ENCODE results near the gene MAN2B2. TPM values are rescaled to one million over a fixed set of nuclear protein-coding genes. Genes with fewer than 3 reads are reported as not detected.

MAN2B2 gene
- total RNA-seq, 1 experiment from 2014 or later, result 8.5 TPM

- Histone ChIP-seq H3K4me3 (ENCODE audit: low read length) (no peak overlapping the region), H3K79me2 (ENCODE audit: low read length) (no peaks in the 10 kb centered on the region), H3K9me3 (ENCODE audit: low read length) (no peaks in the 10 kb centered on the region), H3K4me2 (ENCODE audit: low read length) (no peak overlapping the region), H3K4me1 (ENCODE audit: insufficient read depth, low read length) (no peaks in the 10 kb centered on the region), H3K36me3 (ENCODE audit: low read depth, low read length) (no peaks in the 10 kb centered on the region), H3K27me3 (ENCODE audit: low read length) (no peaks in the 10 kb centered on the region), H3K9me2 (replicated peaks; ENCODE audit: low read length) (no peaks in the 10 kb centered on the region), H2AFZ (ENCODE audit: low read length) (no peak overlapping the region), H4K20me1 (ENCODE audit: low read length) (no peaks in the 10 kb centered on the region), H3K9ac (ENCODE audit: low read length) (no peak overlapping the region), H3K27ac (ENCODE audit: low read length) (no peak overlapping the region), H3F3A (ENCODE audit: low read length, unreplicated experiment) (no peaks in the 10 kb centered on the region)
- intact Hi-C loops (cut with micrococcal nuclease), result no loop called here
- DNase-seq (no peak), ATAC-seq (no peak)
- CTCF ChIA-PET, result no interaction called here
- TF ChIP-seq CTCF (conservative IDR thresholded peaks at IDR 0.05; ENCODE audit: low read depth, low read length) (no peak), EZH2 (IDR thresholded peaks at IDR 0.05; ENCODE audit: low read length, unreplicated experiment) (no peak), EZH2phosphoT487 (IDR thresholded peaks at IDR 0.05; ENCODE audit: borderline replicate concordance, low read length) (no peak)
- POLR2A ChIA-PET (ENCODE audit: unreplicated experiment), result no interaction called here
- no TSS peak for BruUV-seq (replicated peaks)
Measured at GRCh38 chr4:6598641-6599040, 23.7 kb downstream of the MAN2B2 start.

GRCh38 chr4:6601661-6602250 is 26.8 kb downstream of the MAN2B2 start:
- ATAC-seq, result no peak
- Histone ChIP-seq H4K20me1 (ENCODE audit: low read length) (no peaks in the 10 kb centered on the region), H3K9ac (ENCODE audit: low read length) (no peak overlapping the region), H3K36me3 (ENCODE audit: low read depth, low read length) (no peaks in the 10 kb centered on the region; the same call in 1 of the 2 replicates), H3K4me2 (ENCODE audit: low read length) (no peak overlapping the region), H3K9me2 (replicated peaks; ENCODE audit: low read length) (no peaks in the 10 kb centered on the region), H3K27ac (ENCODE audit: low read length) (no peak overlapping the region), H3K9me3 (ENCODE audit: low read length) (no peaks in the 10 kb centered on the region), H3K4me1 (ENCODE audit: insufficient read depth, low read length) (no peaks in the 10 kb centered on the region), H3K27me3 (ENCODE audit: low read length) (no peaks in the 10 kb centered on the region), H2AFZ (ENCODE audit: low read length) (no peak overlapping the region), H3K4me3 (ENCODE audit: low read length) (no peak overlapping the region), H3F3A (ENCODE audit: low read length, unreplicated experiment) (no peaks in the 10 kb centered on the region), H3K79me2 (ENCODE audit: low read length) (no peaks in the 10 kb centered on the region)
- ChIA-PET POLR2A (ENCODE audit: unreplicated experiment) (no interaction called here), CTCF (no interaction called here)
- no peak for DNase-seq
- intact Hi-C loops (cut with micrococcal nuclease), result no loop called here
- no TSS peak for BruUV-seq (replicated peaks)
- TF ChIP-seq EZH2 (IDR thresholded peaks at IDR 0.05; ENCODE audit: low read length, unreplicated experiment) (no peak), CTCF (conservative IDR thresholded peaks at IDR 0.05; ENCODE audit: low read depth, low read length) (no peak), EZH2phosphoT487 (IDR thresholded peaks at IDR 0.05; ENCODE audit: borderline replicate concordance, low read length) (no peak)

- Histone ChIP-seq H3K9ac (ENCODE audit: low read length) (no peak overlapping the region), H3K27ac (ENCODE audit: low read length) (no peak overlapping the region), H3K9me3 (ENCODE audit: low read length) (no peaks in the 10 kb centered on the region), H3K79me2 (ENCODE audit: low read length) (no peaks in the 10 kb centered on the region), H3K4me1 (ENCODE audit: insufficient read depth, low read length) (no peaks in the 10 kb centered on the region), H3K9me2 (replicated peaks; ENCODE audit: low read length) (no peaks in the 10 kb centered on the region), H3K4me2 (ENCODE audit: low read length) (no peak overlapping the region), H3K27me3 (ENCODE audit: low read length) (no peaks in the 10 kb centered on the region), H2AFZ (ENCODE audit: low read length) (no peak overlapping the region), H4K20me1 (ENCODE audit: low read length) (no peaks in the 10 kb centered on the region), H3F3A (ENCODE audit: low read length, unreplicated experiment) (no peaks in the 10 kb centered on the region), H3K4me3 (ENCODE audit: low read length) (no peak overlapping the region), H3K36me3 (ENCODE audit: low read depth, low read length) (no peaks in the 10 kb centered on the region; the same call in 1 of the 2 replicates)
- intact Hi-C loops (cut with micrococcal nuclease), result no loop called here
- ATAC-seq (no peak), DNase-seq (no peak)
- no TSS peak for BruUV-seq (replicated peaks)
- POLR2A ChIA-PET (ENCODE audit: unreplicated experiment), result no interaction called here
- CTCF ChIA-PET, result no interaction called here
- TF ChIP-seq CTCF (conservative IDR thresholded peaks at IDR 0.05; ENCODE audit: low read depth, low read length) (no peak), EZH2phosphoT487 (IDR thresholded peaks at IDR 0.05; ENCODE audit: borderline replicate concordance, low read length) (no peak), EZH2 (IDR thresholded peaks at IDR 0.05; ENCODE audit: low read length, unreplicated experiment) (no peak)
Measured at GRCh38 chr4:6602289-6602688, 27.3 kb downstream of the MAN2B2 start.
